GM21360 (cell line): ENCODE results near the gene KLHL40.

Source experiments
- ATAC-seq: cut with Tn5 transposase; IDR thresholded peaks from one replicate; pipeline ENCODE4 v1.9.1; 2021; ENCODE audit warnings: mild to moderate bottlenecking, moderate library complexity; ENCODE audit not compliant: unreplicated experiment

The KLHL40 gene

GRCh38 chr3:42656680-42657610, 28.4 kb upstream of the KLHL40 start:
- no peak for ATAC-seq

- ATAC-seq: no peak
These were observed 27.7 kb upstream of the KLHL40 start for GRCh38 chr3:42657675-42658074.

GRCh38 chr3:42658091-42658770, 27.1 kb upstream of the KLHL40 start:
- no peak for ATAC-seq

GRCh38 chr3:42658771-42659390, 26.5 kb upstream of the KLHL40 start:
- ATAC-seq: no peak

GRCh38 chr3:42659451-42660130, 25.7 kb upstream of the KLHL40 start:
- ATAC-seq: no peak

GRCh38 chr3:42660131-42660715, 25.1 kb upstream of the KLHL40 start:
- no peak for ATAC-seq

GRCh38 chr3:42660898-42661297, 24.4 kb upstream of the KLHL40 start:
- no peak for ATAC-seq

GRCh38 chr3:42661593-42662022, 23.7 kb upstream of the KLHL40 start:
- no peak for ATAC-seq

- no peak for ATAC-seq
These were observed 23.1 kb upstream of the KLHL40 start for GRCh38 chr3:42662037-42662812.

- ATAC-seq: no peak
These were observed 22.4 kb upstream of the KLHL40 start for GRCh38 chr3:42662813-42663535.

- no peak for ATAC-seq
These were observed 21.5 kb upstream of the KLHL40 start for GRCh38 chr3:42663581-42664437.

GRCh38 chr3:42664438-42664803, 20.9 kb upstream of the KLHL40 start:
- ATAC-seq: no peak

- ATAC-seq: no peak
These were observed 20.1 kb upstream of the KLHL40 start for GRCh38 chr3:42665050-42665878.

- ATAC-seq: no peak
These were observed 19.3 kb upstream of the KLHL40 start for GRCh38 chr3:42666022-42666421.

- no peak for ATAC-seq
These were observed 18.7 kb upstream of the KLHL40 start for GRCh38 chr3:42666577-42666998.

GRCh38 chr3:42667096-42667522, 18.2 kb upstream of the KLHL40 start:
- no peak for ATAC-seq
